ENCODE results near the gene TPCN2.

GRCh38 chr11:69150175-69150574 is 101.4 kb downstream of the TPCN2 start:
- no peak for TF ChIP-seq CTCF (IDR thresholded peaks at IDR 0.05)
- TF ChIP-seq POLR2A (IDR thresholded peaks at IDR 0.05) = no peak
